Right lobe of liver (tissue), 4 donors: Measurements from ENCODE around the gene SH2D3A.

Experiments used
- POLR2A ChIP-seq: fragments of 450-650 bp; IDR thresholded peaks from one replicate; pipeline ENCODE4 v1.6.1; 2017; ENCODE audit warnings: antibody characterized with exemption, mild to moderate bottlenecking
- TF ChIP-seq, protein P1 (sequence below), 4 donors: fragments of 200-600 bp in 3 of 4; fragments of 450-650 bp in 1 of 4; IDR thresholded peaks; one replicate each; pipeline versions ENCODE4 v1.5.1 to v1.8.0; 2016 to 2022; ENCODE audit warnings: antibody characterized with exemption in 4 of 4, mild to moderate bottlenecking in 2 of 4
- donor health status: DM: no; HTN: no; CAD: no.
- donor health status: DM: no; HTN: no; CAD: no.
- donor health status: DM: no; HTN: yes; CAD: no.

DNA sequence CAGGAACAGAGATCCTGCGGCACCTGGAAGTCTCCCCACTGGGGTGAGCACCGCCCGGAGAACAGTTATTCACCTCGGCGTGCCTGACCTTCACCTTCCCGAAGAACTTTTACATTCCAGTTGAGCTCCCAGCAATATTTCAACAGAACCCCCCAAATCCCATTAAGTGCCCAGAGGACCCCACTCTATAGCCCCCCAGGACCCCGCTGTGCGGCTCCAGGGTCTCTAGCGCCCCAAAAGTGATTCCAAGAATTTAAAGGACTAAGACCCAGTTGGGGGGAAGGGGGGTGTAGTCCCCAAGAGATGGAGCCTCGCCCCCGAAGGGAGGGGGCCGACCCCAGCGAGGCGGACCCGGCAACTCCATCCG, 30.3 kb downstream of the SH2D3A start:
- TF ChIP-seq, protein P1, sequence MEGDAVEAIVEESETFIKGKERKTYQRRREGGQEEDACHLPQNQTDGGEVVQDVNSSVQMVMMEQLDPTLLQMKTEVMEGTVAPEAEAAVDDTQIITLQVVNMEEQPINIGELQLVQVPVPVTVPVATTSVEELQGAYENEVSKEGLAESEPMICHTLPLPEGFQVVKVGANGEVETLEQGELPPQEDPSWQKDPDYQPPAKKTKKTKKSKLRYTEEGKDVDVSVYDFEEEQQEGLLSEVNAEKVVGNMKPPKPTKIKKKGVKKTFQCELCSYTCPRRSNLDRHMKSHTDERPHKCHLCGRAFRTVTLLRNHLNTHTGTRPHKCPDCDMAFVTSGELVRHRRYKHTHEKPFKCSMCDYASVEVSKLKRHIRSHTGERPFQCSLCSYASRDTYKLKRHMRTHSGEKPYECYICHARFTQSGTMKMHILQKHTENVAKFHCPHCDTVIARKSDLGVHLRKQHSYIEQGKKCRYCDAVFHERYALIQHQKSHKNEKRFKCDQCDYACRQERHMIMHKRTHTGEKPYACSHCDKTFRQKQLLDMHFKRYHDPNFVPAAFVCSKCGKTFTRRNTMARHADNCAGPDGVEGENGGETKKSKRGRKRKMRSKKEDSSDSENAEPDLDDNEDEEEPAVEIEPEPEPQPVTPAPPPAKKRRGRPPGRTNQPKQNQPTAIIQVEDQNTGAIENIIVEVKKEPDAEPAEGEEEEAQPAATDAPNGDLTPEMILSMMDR (IDR thresholded peaks at IDR 0.05) = peak in 1 of 4 donors; percentile 2
- no peak for TF ChIP-seq POLR2A
